IPS-18c (cell line): ENCODE results near the gene SLAMF6.
"Not testable (repeated sequence)": the region's sequence is repeated elsewhere in the genome, so short reads cannot be mapped to it uniquely, and the experiment has no call there.

Source experiments
- H3K4me3 ChIP-seq: 2 replicates; pipeline ENCODE4 v1.7.0; 2013; ENCODE audit warnings: low read depth, mild to moderate bottlenecking, low read length, moderate library complexity; ENCODE audit not compliant: insufficient read depth
- H3K9me3 ChIP-seq: one replicate; pipeline ENCODE4 v1.6.1; 2013; ENCODE audit warnings: mild to moderate bottlenecking, low read length, moderate library complexity; ENCODE audit not compliant: control insufficient read depth, insufficient read depth

Gene SLAMF6

GRCh38 chr1:160522136-160522535 lies 919 bp downstream of the SLAMF6 start:
- Histone ChIP-seq H3K4me3 (no peak overlapping the region), H3K9me3 (no peaks in the 10 kb centered on the region)

GRCh38 chr1:160521554-160521953 lies 1.5 kb downstream of the SLAMF6 start:
- H3K4me3 ChIP-seq: no peak overlapping the region

GRCh38 chr1:160520999-160521398 lies 2.1 kb downstream of the SLAMF6 start:
- H3K4me3 ChIP-seq: no peak overlapping the region
- H3K9me3 ChIP-seq: no peaks in the 10 kb centered on the region

More at GRCh38 chr1:160521554-160521953, 1.5 kb downstream of the SLAMF6 start:
- no peaks in the 10 kb centered on the region for H3K9me3 ChIP-seq

GRCh38 chr1:160520582-160520981 lies 2.5 kb downstream of the SLAMF6 start:
- H3K4me3 ChIP-seq: no peak overlapping the region
- H3K9me3 ChIP-seq: no peaks in the 10 kb centered on the region

GRCh38 chr1:160519642-160520435 lies 3.2 kb downstream of the SLAMF6 start:
- Histone ChIP-seq H3K4me3 (no peak overlapping the region), H3K9me3 (no peaks in the 10 kb centered on the region)

- not testable (repeated sequence) for H3K9me3 ChIP-seq, H3K4me3 ChIP-seq
These were observed 5.5 kb downstream of the SLAMF6 start for GRCh38 chr1:160517519-160517918.

GRCh38 chr1:160515908-160516307 lies 7.1 kb downstream of the SLAMF6 start:
- H3K9me3 ChIP-seq: not testable (repeated sequence)

GRCh38 chr1:160504651-160505050 lies 18.4 kb downstream of the SLAMF6 start:
- Histone ChIP-seq H3K9me3 (no peaks in the 10 kb centered on the region), H3K4me3 (no peak overlapping the region)

More at GRCh38 chr1:160515908-160516307, 7.1 kb downstream of the SLAMF6 start:
- not testable (repeated sequence) for H3K4me3 ChIP-seq

GRCh38 chr1:160503087-160503486 lies 20.0 kb downstream of the SLAMF6 start:
- Histone ChIP-seq H3K4me3 (no peak overlapping the region), H3K9me3 (no peaks in the 10 kb centered on the region)

- no peaks in the 10 kb centered on the region for H3K9me3 ChIP-seq
These were observed 22.6 kb downstream of the SLAMF6 start for GRCh38 chr1:160500321-160500990.

GRCh38 chr1:160499631-160500030 lies 23.4 kb downstream of the SLAMF6 start:
- Histone ChIP-seq H3K9me3 (no peaks in the 10 kb centered on the region), H3K4me3 (no peak overlapping the region)

More at GRCh38 chr1:160500321-160500990, 22.6 kb downstream of the SLAMF6 start:
- no peak overlapping the region for H3K4me3 ChIP-seq

GRCh38 chr1:160498301-160499065 lies 24.6 kb downstream of the SLAMF6 start:
- H3K9me3 ChIP-seq: not testable (repeated sequence)

GRCh38 chr1:160496334-160496733 lies 26.7 kb downstream of the SLAMF6 start:
- H3K9me3 ChIP-seq: no peaks in the 10 kb centered on the region
- H3K4me3 ChIP-seq: no peak overlapping the region

More at GRCh38 chr1:160498301-160499065, 24.6 kb downstream of the SLAMF6 start:
- not testable (repeated sequence) for H3K4me3 ChIP-seq

- H3K9me3 ChIP-seq: no peaks in the 10 kb centered on the region
- no peak overlapping the region for H3K4me3 ChIP-seq
These were observed 28.4 kb downstream of the SLAMF6 start for GRCh38 chr1:160494620-160495019.

- Histone ChIP-seq H3K4me3 (no peak overlapping the region), H3K9me3 (no peaks in the 10 kb centered on the region)
These were observed 30.4 kb downstream of the SLAMF6 start for GRCh38 chr1:160492617-160493016.

GRCh38 chr1:160491981-160492380 lies 31.1 kb downstream of the SLAMF6 start:
- H3K4me3 ChIP-seq: no peak overlapping the region
- H3K9me3 ChIP-seq: no peaks in the 10 kb centered on the region

- no peak overlapping the region for H3K4me3 ChIP-seq
These were observed 32.0 kb downstream of the SLAMF6 start for GRCh38 chr1:160491017-160491416.

More at GRCh38 chr1:160491017-160491416, 32.0 kb downstream of the SLAMF6 start:
- H3K9me3 ChIP-seq: no peaks in the 10 kb centered on the region
